ENCODE data around the gene TSKS.

TSKS gene

DNA sequence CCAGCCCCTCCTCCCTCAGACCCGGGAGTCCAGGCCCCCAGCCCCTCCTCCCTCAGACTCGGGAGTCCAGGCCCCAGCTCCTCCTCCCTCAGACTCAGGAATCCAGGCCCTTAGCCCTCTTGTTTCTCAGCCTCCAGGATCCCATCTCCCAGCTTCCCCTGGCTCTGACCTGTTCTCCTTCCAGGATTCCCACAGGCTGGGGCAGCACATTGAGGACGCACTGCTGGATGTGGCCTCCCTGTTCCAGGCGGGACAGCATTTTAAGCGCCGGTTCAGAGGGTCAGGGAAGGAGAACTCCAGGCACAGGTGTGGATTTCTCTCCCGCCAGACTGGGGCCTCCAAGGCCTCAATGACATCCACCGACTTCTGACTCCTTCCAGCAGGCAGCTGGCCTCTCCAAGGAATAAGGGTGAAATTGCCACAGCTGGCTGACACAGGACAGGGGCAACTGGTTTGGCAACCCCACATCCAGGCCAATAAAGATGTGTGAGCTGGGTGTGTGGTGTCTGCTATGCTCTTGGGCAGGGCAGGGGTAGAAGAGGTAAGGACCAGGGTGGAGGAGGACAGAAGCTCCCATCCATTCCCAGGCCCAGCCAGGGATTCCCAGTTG, 49.8 kb downstream of the TSKS start:
- DNase-seq = no peak

DNA sequence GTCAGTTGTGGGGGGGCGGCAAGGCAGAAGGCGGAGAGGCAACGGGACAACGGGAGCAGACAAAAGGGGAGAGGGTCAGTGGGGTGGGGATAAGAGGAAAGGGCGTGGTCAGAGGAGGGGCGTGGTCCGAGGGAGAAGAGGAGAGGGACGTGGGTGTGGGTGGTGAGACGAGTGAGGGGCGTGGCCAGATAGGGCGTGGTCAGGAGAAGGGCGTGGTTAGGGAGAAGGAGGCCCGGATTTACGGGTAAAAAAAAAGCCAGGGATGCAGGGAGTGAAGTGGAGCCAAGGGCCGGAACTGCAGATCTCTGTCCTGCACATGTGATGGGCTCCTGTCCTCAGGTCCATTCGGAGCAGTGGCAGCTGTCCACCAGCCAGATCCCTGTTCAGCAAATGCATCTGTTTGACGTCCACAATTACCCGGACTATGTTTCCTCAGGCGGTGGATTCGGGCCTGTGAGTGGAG, 50.7 kb downstream of the TSKS start:
- DNase-seq = no peak

DNA sequence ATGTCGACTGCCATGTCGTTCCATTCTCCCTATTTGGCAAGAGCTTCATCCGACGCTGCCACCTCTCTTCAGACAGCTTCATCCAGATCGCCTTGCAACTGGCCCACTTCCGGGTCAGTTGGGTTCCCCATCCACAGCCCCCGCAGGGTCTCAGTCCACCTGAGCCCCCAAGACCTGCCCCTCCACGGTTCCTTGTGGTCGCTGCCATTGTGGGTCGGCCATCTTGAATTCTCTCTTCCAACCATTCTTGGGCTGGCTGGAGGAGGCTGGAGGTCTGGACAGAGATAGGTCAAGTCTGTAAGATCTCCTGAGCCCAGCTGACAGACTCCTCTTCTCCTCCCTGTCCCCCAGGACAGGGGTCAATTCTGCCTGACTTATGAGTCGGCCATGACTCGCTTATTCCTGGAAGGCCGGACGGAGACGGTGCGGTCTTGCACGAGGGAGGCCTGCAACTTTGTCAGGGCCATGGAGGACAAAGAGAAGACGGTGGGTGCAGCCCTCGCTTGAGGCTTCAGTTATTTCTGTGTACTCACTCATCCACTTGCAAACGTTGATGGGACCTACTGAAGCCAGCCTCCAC, 52.6 kb downstream of the TSKS start:
- DNase-seq = no peak

DNA sequence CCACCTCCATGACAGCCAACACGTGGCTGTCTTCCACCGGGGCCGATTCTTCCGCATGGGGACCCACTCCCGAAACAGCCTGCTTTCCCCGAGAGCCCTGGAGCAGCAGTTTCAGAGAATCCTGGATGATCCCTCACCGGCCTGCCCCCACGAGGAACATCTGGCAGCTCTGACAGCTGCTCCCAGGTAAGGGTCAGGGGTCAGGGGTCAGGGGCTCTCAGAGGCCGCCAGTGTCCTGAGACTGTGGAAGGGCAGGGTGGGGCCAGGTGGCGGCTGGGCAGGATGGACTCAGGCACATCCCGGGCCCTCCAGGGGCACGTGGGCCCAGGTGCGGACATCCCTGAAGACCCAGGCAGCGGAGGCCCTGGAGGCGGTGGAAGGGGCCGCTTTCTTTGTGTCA, 57.2 kb downstream of the TSKS start:
- no peak for DNase-seq

DNA sequence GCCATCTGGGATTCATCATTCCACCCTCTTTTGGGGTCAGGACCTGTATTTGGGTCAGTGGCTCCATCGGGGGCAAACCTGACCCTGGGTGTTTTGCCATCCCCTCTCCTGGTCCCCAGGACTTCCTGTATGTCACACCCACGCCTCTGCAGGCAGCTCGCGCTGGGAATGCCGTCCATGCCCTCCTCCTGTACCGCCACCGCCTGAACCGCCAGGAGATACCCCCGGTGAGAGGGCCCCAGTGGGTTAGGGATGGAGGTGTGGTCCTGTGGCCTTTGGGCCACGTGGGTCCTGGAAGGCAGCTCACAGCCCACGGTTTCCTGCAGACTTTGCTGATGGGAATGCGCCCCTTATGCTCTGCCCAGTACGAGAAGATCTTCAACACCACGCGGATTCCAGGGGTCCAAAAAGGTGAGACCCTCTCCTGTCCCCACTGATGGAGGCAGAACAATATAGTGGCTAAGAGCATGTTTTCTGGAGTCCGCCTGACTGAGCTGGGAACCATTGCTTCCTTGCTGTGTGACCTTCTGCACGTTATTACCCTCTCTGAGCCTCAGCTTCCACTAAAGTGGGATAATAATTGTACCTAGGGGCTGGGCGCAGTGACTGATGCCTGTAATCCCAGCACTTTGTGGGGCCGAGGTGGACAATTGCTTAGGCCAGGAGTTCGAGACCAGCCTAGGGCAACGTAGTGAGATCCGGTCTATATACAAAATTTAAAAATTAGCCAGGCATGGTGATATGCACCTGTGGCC, 58.0 kb downstream of the TSKS start:
- no peak for DNase-seq

DNA sequence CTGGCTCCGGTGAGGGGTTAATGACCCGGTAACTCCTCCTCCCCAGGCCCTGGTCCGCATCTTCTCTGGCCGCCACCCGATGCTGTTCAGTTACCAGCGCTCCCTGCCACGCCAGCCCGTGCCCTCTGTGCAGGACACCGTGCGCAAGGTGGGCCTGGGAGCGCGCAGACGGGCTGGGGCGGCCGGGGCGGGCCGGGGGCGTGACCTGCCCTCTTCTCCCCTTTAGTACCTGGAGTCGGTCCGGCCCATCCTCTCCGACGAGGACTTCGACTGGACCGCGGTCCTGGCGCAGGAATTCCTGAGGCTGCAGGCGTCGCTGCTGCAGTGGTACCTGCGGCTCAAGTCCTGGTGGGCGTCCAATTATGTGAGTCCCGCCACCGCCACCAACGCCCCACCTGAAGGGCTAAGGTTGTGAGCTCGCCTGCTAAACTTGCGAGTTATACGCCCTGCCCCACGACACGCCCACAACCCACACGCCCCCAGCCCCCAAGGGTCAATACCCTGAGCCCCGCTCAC, 61.8 kb downstream of the TSKS start:
- no peak for DNase-seq

DNA sequence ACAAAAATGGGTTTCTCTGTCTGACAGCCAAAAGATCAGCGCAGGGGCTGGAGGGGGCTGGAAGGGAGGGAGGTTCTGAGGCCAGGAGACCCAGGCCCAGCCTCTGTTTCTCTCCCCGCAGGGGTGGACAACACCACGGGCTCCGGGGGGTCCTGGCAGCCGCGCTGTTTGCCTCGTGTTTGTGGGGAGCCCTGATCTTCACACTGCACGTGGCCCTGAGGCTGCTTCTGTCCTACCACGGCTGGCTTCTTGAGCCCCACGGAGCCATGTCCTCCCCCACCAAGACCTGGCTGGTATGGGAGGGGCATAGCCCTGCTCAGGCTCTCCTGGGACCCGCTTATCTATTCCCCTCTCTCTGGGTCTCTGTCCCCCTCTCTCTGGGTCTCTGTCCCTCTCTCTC, 62.5 kb downstream of the TSKS start:
- DNase-seq = no peak

DNA sequence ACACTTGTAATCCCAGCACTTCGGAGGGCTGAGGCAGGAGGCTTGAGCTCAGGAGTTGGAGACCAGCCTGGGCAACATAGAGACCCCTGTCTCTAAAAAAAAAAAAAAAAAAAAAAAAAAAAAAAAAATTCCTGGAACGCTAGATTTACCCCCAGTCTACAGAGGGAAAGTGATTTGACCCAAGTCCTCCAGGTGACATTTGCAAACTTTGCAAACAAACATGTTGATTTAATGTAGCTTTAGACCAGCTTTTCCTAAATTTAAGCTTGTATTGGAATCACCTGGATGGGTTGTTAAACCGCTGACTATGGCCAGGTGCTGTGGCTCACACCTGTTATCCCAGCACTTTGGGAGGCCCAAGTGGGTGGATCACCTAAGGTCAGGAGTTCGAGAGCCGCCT, 63.7 kb downstream of the TSKS start:
- no peak for DNase-seq

DNA sequence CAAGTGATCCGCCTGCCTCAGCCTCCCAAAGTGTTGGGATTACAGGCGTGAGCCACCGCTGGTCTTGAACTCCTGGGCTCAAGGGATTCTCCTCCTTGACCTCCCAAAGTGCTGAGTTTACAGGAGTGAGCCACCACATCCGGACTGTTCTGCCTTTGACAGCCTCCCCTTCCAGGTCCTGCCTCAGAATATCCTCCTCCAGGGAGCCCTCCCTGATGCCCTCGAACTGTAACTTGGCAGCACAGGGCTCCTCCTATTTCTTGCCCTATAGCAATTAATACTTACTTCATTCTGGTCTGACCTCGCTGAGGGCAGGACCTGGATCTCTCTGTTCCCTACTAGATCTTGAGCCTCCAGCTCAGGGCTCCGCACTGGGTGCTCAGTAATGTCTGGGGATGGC, 66.2 kb downstream of the TSKS start:
- DNase-seq = no peak

DNA sequence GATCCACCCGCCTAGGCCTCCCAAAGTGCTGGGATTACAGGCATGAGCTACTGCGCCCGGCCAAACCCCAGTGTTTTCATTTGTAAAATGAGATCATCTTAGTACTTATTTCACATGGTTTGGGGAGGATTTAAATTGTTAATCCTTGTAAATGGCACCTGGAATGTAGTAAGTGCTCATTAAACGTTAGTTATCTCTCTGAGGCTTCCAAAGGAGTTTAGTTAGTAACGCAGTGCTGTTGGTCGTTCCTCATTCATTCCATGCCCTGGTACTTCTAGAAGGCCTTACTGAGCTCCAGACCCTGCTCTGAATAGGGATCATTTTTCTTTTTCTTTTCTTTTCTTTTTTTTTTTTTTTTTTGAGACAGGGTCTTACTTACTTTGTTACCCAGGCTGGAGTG, 67.0 kb downstream of the TSKS start:
- no peak for DNase-seq

DNA sequence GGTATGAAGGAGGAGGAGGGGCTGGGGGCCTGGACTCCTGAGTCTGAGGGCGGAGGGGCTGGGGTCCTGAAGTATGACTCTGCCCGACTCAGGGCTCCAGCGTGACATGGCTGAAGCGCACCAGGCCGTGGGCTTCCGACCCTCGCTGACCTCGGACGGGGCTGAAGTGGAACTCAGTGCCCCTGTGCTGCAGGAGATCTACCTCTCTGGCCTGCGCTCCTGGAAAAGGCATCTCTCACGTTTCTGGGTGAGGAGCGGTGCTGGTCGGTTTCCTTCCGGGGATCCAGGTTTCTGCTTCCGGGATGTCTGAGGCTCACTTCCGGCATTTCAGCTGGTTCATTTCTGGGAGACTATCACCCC, 71.0 kb downstream of the TSKS start:
- DNase-seq = no peak

DNA sequence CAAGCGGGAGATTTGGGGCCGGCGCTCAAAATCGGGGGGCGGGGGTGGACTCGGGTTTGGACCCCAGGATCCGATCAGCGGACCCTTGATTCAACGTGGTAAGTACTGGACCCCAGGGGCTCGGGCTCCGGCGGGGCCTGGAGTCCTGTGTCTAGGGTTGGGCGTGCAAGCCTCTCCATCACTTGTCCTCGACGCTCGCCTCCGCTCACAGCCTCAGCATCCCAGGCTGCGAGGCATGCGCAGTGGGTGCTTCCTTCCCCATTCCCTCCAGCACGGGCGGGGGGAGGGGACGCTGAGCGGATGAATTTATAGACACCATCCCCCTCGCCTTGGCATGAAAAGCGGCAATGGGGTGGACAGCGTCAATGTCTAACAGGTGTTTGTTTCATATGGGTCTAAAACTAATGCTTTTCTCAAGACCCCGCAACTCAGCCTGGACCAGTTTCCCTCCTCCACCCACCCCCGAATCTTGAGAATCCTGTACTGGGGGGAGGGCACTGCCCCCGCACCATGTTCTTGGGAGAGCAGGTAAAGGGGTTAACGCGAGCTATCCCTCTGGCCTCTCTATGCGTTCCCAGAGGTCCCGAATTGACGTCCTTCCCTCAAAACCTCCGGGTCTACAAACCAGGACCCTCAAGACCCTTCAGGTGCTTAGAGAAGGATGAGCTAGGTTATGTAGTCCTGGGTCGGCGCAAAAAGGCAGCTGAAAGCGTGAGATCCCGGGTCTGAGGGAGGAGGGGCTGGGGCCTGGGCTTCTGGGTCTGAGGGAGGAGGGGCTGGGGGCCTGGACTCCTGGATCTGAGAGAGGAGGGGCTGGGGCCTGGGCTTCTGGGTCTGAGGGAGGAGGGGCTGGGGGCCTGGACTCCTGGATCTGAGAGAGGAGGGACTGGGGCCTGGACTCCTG, 71.6 kb downstream of the TSKS start:
- peak; percentile 23 to 40 for DNase-seq

DNA sequence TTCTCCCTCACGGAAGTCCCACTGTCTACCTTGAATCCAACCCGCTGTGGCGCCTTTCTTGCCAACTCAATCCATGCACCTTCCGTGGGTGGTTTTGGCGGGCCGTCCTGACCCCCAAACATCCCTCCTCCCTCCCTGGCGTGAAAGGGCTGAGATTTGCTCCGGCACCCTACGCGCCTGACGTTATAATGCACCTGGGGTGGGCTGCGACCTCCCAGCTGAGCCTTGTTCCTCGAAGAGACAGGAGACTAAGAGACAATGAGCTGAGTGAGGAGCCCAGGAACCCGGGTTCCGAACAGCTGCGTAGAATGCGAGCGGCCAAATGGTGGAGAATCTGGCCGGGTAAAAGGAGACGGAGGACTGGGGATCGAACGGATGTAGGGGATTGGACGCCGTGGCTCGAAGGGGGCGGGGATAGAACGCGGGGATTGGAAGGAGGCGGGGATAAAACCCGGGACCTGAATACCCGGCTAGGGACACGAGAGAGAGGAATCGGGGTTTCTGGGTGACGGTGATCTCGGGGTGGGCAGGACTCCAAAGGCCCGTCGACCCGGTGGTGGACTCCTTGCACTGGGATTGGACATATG, 72.4 kb downstream of the TSKS start, which contains the start of gene CPT1C:
CPT1C (plus strand) TSS at position 461 of the 587 bp plus-strand sequence. CDS start 1,137 bp downstream, outside the sequence.
- DNase-seq = peak; percentile 50 to 68

DNA sequence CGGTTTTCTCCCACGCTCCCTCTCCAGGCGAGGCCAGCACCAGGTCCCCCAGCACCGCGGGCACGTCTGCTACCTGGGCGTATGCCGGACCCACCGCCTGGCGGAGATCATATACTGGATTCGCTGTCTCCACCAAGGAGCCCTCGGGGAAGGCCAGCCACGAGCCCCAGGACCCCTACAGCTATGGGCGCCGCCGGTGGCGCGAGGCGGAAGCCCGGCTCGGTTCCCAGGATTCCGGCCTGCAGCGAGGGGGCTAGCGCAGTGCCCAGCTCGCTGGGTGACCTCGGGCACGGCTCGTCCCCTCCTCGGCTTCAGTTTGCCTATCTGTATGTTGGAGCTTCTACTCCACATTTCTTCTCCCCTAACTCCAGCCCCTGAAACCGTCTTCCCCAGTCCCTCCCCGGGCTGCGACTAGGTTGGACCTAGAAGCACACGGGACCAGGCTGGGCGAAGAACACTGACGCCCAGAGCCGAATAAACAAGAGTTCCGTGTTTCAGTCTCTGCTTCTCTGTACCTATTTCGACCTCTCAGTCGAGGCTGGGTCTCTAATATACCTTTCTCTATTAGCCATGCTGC, 72.9 kb downstream of the TSKS start:
- no peak for DNase-seq
